Endothelial cell of umbilical vein (primary cell): Measurements from ENCODE around the gene PKN2.

Experiments used
- CTCF ChIP-seq, 2 donors: IDR thresholded peaks; 1 replicate in 1 of 2; 2 replicates in 1 of 2; pipeline ENCODE4 v1.5.1; 2011; ENCODE audit warnings: low read length in 2 of 2, mild to moderate bottlenecking in 2 of 2, moderate library complexity in 2 of 2, control low read depth in 1 of 2, inconsistent platforms in 1 of 2, low read depth in 1 of 2; ENCODE audit not compliant: insufficient read depth in 1 of 2; ENCODE audit errors: extremely low read depth in 1 of 2
- EZH2 ChIP-seq: IDR thresholded peaks from 2 replicates; pipeline ENCODE4 v1.6.1; 2012; ENCODE audit warnings: borderline replicate concordance, low read depth, mild to moderate bottlenecking, moderate library complexity, low read length, inconsistent platforms; ENCODE audit not compliant: severe bottlenecking
- MYC ChIP-seq: IDR thresholded peaks from one replicate; pipeline ENCODE4 v1.6.1; 2011; ENCODE audit warnings: mild to moderate bottlenecking, low read depth, low read length
- POLR2A ChIP-seq: IDR thresholded peaks from 2 replicates; pipeline ENCODE4 v1.6.1; 2012; ENCODE audit warnings: low read depth, mild to moderate bottlenecking, control low read depth, low read length
- POLR2AphosphoS5 ChIP-seq: IDR thresholded peaks from 2 replicates; pipeline ENCODE4 v1.6.1; 2012; ENCODE audit warnings: low read depth, mild to moderate bottlenecking, control low read depth, low read length, moderate library complexity; ENCODE audit not compliant: insufficient read depth
- TF ChIP-seq, protein P1 (sequence below): IDR thresholded peaks from 2 replicates; pipeline ENCODE4 v1.6.1; 2011; ENCODE audit not compliant: insufficient read depth, insufficient read length

GRCh38 chr1:88726697-88727096, 42.6 kb downstream of the PKN2 start:
- TF ChIP-seq CTCF (IDR thresholded peaks at IDR 0.05; ENCODE audit: extremely low read depth in 1 of 2, insufficient read depth in 1 of 2, low read depth in 1 of 2, low read length in 2 of 2) = no peak
- no peak for TF ChIP-seq POLR2AphosphoS5
- TF ChIP-seq, protein P1, sequence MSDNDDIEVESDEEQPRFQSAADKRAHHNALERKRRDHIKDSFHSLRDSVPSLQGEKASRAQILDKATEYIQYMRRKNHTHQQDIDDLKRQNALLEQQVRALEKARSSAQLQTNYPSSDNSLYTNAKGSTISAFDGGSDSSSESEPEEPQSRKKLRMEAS = no peak
- TF ChIP-seq EZH2 = no peak
- no peak for TF ChIP-seq POLR2A
- no peak for TF ChIP-seq MYC
